ENCODE data around the gene NEK4.

Gene NEK4

DNA sequence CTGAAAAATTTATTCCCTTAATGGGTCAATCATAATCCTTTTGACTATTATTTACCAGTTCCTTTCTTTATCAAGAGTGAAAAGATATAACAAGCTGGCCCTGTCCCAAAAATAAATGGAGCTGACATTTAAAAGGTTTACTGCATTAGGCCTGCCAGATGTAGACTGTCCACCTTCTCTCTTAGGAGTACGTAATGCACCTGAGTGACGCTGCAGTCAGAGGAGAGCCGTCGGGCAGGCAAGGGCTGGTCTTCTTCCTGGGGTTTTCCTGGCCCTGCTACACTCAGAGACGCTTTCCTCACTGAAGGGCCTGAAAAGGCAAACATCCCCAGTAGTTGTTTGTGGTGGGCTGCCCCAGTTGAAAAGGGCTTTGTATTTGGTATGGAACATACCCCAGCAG lies 27.6 kb downstream of the NEK4 start:
- in situ Hi-C loops (cut with MboI; ENCODE audit: low sequenced_read_pairs), result loop anchor here (25.0 kb wide), 1 partner anchor 319 kb away; no protein-coding TSS in a partner anchor

DNA sequence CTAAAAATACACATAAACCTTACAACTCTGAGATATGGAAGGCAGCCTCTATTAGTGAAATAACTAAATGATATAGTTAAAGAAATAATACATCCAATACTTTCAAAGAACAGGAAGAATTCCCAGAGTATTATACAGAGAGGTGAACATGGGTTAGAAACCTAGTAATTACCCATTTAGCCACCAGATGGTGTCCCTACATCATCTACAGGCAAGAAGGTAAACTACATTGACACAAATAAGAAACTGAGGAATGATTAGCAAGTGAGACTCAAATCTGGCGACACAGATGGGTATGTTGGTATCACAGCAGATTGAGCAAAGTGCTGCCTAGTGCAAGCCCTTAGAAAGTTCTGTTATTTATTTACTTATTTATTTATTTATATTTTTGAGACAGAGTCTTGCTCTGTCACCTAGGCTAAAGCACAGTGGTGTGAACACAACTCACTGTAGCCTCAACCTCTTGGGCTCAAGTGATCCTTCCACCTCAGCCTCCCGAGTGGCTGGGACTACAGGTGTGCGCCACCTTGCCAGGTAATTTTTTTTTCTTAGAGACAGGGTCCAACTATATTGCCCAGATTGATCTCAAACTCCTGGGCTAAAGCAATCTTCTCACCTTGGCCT lies 28.2 kb downstream of the NEK4 start:
- in situ Hi-C loops (cut with MboI; ENCODE audit: low sequenced_read_pairs), result loop anchor here (25.0 kb wide), 1 partner anchor 320 kb away; no protein-coding TSS in a partner anchor

DNA sequence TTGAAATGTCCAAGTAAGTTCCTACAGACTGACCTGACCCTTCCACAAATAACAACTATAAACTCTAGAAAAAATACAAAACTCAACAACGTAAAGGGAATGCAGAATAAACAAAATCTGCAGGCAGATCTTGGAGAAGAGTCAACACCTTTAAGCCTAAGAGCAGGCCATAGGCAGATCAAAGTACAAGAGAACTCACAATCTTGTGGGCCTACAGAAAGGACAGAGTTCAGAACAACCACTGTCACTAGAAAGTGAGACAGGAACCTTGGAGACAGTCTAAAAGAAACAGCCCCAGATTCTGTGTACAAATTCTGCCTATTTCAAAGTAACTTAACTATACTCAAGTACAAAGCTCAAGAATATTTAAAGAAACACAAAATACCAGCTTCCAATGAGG lies 31.0 kb downstream of the NEK4 start:
- in situ Hi-C loops (cut with MboI; ENCODE audit: low sequenced_read_pairs), result loop anchor here (25.0 kb wide), 1 partner anchor 323 kb away; no protein-coding TSS in a partner anchor

DNA sequence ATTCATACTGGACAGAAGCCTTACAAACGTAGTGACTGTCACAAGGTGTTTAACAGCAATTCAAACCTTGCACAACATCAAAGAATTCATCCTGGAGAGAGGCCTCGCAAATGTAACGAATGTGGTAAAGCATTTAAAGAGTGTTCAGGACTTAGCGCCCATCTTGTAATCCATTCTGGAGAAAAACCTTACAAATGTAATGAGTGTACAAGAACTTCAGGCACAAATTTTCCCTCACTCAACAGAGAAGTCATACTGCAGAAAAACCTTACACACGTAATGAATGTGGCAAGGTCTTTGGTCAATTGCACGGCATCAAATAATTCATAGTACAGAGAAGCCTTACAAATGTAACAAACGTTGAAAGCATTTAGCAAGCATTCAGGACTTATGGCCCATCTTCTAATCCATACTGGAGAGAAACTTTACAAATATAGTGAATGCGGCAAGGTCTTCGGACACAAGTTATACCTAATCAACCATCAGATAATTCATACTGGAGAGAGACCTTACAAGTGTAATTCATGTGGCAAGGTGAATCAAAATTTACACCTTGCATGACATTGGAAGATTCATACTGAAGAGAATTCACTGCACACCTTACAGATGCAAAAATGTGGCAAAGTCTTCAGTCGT lies 37.4 kb downstream of the NEK4 start:
- in situ Hi-C loops (cut with MboI; ENCODE audit: low sequenced_read_pairs), result loop anchor here (25.0 kb wide), 1 partner anchor 329 kb away; no protein-coding TSS in a partner anchor

DNA sequence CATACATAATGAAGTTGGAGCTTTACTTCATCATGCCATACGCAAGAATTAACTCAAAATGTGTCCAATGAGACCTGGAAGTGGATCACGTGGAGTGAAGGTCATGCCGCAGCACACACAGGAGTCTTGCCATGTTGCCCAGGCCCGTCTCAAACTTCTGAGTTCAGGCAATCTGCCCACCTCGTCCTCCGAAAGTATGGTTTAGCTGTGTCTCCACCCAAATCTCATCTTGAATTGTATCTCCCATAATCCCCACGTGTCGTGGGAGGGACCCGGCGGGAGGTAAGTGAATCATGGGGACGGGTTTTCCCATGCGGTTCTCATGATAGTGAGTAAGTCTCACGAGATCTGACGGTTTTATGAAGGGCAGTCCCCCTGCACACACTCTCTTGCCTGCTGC lies 39.1 kb downstream of the NEK4 start:
- in situ Hi-C loops (cut with MboI; ENCODE audit: low sequenced_read_pairs), result loop anchor here (25.0 kb wide), 1 partner anchor 331 kb away; no protein-coding TSS in a partner anchor

DNA sequence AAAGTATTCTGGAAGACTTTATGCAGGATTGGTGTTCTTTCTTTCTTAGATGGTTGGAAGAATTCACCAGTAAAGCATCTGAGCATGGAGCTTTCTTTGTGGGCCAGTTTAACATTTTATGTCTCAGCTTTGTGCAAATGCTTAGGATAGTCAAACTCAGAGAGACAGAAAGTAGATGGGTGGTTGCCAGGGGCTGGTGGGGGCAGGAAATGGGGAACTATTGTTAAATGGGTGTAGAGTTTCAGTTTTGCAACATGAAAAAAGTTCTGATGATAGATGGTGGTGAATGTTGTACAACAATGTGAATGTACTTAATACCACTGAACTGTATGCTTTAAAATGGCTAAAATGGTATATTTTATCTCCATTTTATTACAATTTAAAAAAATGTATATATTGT lies 40.1 kb downstream of the NEK4 start:
- in situ Hi-C loops (cut with MboI; ENCODE audit: low sequenced_read_pairs), result loop anchor here (25.0 kb wide), 1 partner anchor 332 kb away; no protein-coding TSS in a partner anchor

DNA sequence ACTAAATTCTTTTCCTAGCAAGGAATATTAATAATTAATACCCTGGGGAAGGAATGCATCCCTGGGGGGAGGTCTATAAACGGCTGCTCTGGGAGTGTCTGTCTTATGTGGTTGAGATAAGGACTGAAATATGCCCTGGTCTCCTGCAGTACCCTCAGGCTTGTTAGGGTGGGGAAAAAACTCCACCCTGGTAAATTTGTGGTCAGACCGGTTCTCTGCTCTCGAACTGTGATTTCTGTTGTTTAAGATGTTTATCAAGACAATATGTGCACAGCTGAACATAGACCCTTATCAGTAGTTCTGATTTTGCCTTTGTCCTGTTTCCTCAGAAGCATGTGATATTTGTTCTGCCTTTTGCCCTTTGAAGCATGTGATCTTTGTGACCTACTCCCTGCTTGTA lies 42.0 kb downstream of the NEK4 start:
- in situ Hi-C loops (cut with MboI; ENCODE audit: low sequenced_read_pairs), result loop anchor here (25.0 kb wide), 1 partner anchor 334 kb away; no protein-coding TSS in a partner anchor

DNA sequence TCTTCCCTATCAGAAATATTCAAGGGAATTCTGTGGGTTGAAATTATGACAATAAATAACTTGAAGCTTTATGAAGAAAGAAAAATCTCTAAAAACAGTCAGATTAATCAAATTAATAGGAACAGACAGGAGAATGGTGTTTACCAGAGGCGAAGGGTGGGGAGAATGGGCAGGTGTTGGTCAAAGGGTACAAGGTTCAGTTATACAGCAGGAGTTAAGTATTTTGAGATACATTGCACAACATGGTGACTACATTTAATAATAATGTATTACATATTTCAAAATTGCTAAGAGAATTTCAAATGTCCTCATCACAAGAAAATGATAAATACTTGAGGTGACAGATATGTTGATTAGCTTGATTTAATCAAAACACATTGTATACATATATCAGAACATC lies 46.2 kb downstream of the NEK4 start:
- in situ Hi-C loops (cut with MboI; ENCODE audit: low sequenced_read_pairs), result no loop called here

DNA sequence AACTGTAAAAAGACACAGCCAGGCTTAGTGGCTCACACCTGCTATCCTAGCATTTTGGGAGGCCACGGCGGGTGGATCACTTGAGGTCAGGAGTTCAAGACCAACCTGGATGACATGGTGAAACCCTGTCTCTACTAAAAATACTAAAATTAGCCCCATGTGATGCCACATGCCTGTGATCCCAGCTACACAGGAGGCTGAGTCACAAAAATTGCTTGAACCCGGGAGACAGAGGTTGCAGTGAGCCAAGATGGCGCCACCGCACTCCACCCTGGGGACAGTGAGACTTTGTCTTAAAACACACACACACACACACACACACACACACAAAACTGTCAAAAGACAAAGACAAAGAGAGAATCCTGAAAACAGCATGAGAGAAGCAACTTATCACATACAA lies 46.8 kb downstream of the NEK4 start:
- in situ Hi-C loops (cut with MboI; ENCODE audit: low sequenced_read_pairs), result no loop called here

DNA sequence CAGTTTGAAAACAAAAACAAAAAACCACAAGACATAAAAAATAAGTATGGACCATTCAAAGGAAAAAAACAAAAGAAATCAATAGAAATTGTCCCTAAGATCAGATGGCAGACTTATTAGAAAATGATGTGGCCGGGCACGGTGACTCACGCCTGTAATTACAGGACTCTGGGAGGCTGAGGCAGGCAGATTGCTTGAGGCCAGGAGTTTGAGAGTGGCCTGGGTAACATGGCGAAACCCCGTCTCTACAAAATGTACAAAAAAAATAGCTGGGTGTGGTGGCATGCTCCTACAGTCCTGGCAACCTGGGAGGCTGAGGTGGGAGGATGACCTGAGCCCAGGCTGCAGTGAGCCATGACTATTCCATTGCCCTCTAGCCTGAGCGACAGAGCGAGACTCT lies 48.2 kb downstream of the NEK4 start:
- in situ Hi-C loops (cut with MboI; ENCODE audit: low sequenced_read_pairs), result no loop called here

DNA sequence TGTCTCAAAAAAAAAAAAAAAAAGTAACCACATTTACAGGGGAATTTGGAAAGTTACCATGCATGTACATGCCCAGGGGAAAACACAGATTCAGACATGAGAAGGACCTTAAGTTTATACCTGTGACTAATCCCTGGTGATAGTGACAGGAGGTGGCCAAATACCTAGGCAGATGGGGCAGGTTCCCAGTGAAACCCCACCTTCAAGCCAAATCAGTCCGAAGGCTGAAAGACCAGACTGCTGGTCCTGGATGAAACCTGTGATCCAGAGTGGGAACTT lies 49.1 kb downstream of the NEK4 start:
- in situ Hi-C loops (cut with MboI; ENCODE audit: low sequenced_read_pairs), result no loop called here

DNA sequence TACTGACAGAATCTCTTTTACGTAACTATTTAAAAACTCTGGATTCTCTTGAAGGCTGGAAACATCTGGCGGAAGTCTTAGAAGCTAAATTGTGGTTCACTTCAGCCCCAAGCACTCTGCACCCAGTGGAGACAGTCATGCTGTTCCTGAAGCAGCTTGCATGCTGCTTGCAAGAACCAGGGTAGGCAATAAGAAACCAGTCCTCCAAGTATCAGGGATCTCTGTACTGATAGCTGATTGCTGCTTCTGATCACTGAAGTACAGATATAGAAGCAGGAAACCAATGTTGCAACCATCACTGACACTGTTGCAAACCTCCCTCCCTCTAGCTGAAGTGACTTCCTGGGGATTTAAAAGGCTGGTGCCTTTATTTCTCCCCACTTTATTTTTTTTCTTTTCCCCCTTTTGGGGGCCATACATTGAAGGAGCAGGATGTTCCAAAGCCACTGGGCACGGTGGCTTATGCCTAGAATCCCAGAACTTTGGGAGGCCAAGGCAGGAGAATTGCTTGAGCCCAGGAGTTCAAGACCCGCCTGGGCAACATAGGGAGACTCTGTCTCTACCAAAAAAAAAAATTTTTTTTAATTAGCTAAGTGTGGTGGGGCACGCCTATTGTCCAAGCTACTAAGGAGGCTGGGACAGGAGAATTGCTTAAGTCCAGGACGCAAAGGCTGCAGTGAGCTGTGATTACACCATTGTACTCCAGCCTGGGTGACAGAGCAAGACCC lies 49.6 kb downstream of the NEK4 start:
- in situ Hi-C loops (cut with MboI; ENCODE audit: low sequenced_read_pairs), result no loop called here

DNA sequence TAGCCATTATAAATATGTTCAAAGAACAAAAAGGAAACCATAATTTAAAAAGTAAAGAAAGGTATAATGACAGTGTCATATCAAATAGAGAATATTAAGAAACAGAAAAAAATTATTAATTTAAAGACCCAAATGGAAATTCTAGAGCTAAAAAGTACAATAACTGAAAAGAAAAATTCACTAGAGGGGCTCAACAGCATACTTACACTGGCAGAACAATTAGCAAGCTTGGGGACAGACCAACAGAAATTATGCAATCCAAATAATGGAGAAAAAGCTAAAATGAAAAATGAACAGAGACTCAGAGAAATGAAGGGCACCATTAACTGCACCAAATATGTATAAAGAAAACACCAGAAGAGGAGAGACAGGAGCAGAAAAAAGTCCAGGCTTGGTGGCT lies 51.1 kb downstream of the NEK4 start:
- in situ Hi-C loops (cut with MboI; ENCODE audit: low sequenced_read_pairs), result no loop called here

DNA sequence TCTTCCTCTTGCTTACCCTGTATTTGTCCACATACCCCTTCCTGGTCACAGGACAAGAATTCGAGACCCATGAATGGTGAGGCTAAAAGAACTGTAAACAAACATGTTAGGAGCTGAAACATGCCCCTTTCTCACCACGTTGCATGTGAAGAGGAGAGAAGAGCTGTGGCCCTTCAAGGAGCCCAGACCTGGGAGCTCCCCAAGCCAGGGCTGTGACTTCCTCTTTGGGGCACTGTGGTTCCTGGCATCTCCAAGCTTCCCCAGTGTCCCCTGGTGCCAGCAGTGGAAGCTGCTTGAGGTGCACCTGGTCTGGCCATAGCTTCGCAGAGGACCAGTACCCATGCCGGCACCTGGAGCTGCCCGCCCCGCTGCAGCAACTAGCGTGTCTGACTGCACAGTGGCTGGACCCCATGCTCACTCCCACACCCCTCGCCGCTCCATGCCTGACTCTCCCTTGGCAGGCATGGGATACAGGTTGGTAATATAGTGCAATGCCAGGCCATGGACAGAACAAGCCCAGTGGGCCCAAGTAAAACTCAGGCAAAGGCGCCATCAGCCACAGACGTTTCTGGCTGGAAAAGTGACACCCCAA lies 54.9 kb downstream of the NEK4 start:
- in situ Hi-C loops (cut with MboI; ENCODE audit: low sequenced_read_pairs), result no loop called here

DNA sequence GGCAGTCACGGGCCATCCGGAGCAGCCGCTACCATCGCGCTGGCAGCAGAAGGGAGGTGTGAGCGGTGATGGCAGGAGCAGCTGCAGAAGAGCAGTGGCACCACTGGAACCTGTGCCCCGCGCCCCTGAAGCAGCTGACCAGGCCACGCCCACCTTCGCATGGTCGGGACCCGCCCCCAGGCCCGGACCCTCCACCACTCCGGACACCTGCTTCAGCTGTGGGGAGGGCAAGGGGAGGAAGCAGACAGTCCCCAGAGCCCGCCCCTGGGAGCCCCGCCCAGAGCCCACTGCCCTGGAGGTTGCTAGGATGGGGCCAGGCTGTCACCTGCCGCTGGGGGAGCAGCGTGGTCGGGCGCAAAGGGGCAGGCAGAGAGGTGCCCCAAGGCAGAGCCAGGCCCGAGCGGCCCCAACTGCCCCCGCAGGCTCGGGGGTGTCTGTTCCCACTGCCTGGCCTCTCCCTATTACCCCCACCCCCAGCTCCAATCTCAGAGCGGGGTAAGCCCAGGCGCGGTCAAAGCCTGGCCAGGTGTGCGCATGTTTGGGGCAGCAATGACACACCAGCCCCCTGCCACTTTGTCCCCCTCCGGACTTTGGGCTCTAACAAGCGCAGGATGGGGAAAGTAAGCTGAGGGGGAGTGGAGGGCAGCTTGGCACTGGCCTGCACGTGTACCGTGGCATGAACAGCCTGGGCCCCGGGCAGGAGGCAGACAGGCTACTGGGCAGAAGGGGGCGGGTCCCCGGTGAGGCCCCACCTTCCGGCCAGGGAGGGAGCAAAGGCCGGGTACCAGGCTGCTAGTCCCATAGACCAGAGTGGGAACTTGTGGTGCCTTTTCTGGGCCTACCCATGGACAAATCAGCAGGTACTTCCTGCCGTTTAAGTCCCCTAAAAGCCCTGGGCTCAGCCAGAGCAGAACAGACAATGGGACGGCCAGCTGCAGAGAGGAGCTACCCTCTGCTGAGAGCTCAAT lies 56.1 kb downstream of the NEK4 start:
- in situ Hi-C loops (cut with MboI; ENCODE audit: low sequenced_read_pairs), result no loop called here

DNA sequence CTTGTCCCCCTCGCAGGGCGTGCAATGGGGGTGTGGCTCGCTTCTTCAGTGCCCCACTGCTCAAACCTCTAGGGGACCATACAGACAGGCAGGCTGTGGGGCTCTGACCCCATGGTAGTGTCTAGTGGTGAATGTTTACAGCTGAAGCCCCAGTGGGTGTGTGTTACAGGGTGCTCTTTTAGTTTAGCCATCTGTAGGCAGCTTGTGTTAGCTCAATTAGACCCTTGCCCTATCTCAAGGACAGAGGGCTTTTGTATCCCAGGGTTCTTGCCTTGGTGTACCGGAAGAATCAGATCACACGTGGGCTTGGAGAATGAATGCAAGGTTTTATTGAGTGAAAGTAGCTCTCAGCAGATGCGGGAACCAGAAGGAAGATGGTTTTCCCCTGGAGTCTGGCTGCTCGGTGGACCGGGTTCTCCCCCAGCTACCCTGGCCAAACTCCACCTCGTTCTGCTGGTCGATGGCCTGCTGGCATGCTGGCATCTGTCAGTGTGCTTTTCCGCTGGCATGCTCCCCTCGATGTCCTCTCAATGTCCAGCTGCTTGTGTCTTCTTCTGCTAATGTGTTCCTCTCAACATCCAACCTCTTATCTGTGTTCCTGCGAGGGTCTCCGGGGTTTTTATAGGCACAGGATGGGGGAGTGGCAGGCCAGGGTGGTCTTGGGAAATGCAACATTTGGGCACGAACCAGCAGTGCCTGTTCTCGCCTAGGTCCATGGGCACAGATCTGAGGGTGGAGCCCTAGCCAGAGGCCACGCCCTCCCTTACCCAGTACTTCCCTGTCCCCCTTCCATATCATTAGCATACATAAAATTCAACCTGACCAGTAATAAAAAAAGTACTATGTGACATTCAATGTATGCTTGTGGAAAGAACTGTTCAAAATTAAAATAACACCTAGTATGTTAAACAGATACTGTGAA lies 58.2 kb downstream of the NEK4 start:
- in situ Hi-C loops (cut with MboI; ENCODE audit: low sequenced_read_pairs), result no loop called here

DNA sequence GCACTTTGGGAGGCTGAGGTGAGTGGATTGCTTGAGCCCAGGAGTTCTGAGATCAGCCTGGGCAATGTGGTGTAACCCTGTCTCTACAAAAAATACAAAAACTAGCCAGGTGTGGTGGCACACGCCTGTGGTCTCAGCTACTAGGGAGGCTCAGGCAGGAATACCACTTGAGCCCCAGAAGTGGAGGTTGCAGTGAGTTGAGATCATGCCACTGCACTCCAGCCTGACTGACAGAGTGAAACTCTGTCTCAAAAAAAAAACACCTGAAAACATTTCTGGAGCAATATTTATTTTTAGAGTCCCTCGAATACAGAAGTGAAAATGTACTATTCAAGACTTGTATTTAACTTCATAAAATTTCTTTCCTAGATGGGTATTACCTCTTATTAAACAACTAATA lies 60.2 kb downstream of the NEK4 start:
- in situ Hi-C loops (cut with MboI; ENCODE audit: low sequenced_read_pairs), result no loop called here

DNA sequence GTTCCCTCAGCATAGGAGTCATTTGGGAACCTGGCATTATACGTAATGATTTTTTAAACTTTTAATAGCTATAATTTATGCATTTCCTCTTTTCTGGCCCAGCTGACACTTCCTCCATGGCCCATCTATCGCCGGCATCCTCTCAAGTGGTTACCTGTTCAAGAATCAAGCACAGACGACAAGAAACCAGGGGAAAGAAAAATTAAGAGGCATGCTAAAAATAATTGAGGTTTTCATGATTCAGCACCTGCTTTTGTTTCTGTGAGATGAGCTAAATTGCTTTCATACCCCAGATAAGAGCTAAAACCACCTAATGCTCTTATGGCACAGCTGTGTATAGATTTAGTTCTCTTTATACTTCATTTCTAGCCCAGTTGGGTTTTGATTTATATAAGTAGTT lies 63.2 kb downstream of the NEK4 start:
- in situ Hi-C loops (cut with MboI; ENCODE audit: low sequenced_read_pairs), result no loop called here

Data from HL-60/S4 (cell line).